ENCODE results near the gene DYRK3.
A peak's percentile ranks its signal among the peaks of the same experiment; 100 is the strongest.
"Not testable (repeated sequence)": the region's sequence is repeated elsewhere in the genome, so short reads cannot be mapped to it uniquely, and the experiment has no call there.

DYRK3 gene

GRCh38 chr1:206635080-206635977 is at the start of gene DYRK3:
TSS of gene DYRK3 (plus strand) at chr1:206635536. CDS start at chr1:206635704, 168 bp downstream.
- DNase-seq: peak; percentile 37

GRCh38 chr1:206586501-206587445 is 48.6 kb upstream of the DYRK3 start:
- no peak for DNase-seq

- DNase-seq: no peak
These were observed 47.4 kb upstream of the DYRK3 start for GRCh38 chr1:206587904-206588303.

- DNase-seq: no peak
These were observed 46.8 kb upstream of the DYRK3 start for GRCh38 chr1:206588492-206588891.

GRCh38 chr1:206589206-206589605 is 46.1 kb upstream of the DYRK3 start:
- no peak for DNase-seq

- DNase-seq: no peak
These were observed 45.1 kb upstream of the DYRK3 start for GRCh38 chr1:206590025-206590758.

GRCh38 chr1:206591226-206591625 is 44.1 kb upstream of the DYRK3 start:
- no peak for DNase-seq

GRCh38 chr1:206591696-206592095 is 43.6 kb upstream of the DYRK3 start:
- DNase-seq: no peak

GRCh38 chr1:206593351-206593925 is 41.9 kb upstream of the DYRK3 start:
- DNase-seq: no peak

GRCh38 chr1:206595581-206596318 is 39.6 kb upstream of the DYRK3 start:
- DNase-seq: no peak

- DNase-seq: no peak
These were observed 39.0 kb upstream of the DYRK3 start for GRCh38 chr1:206596319-206596666.

- no peak for DNase-seq
These were observed 34.8 kb upstream of the DYRK3 start for GRCh38 chr1:206600527-206600926.

GRCh38 chr1:206604861-206605260 is 30.5 kb upstream of the DYRK3 start:
- DNase-seq: no peak

- no peak for DNase-seq
These were observed 28.5 kb upstream of the DYRK3 start for GRCh38 chr1:206606867-206607266.

- DNase-seq: no peak
These were observed 27.1 kb upstream of the DYRK3 start for GRCh38 chr1:206608108-206608698.

- no peak for DNase-seq
These were observed 25.9 kb upstream of the DYRK3 start for GRCh38 chr1:206609229-206609991.

GRCh38 chr1:206612129-206612876 is 23.0 kb upstream of the DYRK3 start, which contains the start of gene EIF2D:
TSS of gene EIF2D (minus strand) at chr1:206612465. CDS start at chr1:206612342, 123 bp downstream.
- peak; percentile 55 for DNase-seq

GRCh38 chr1:206626396-206626795 is 8.9 kb upstream of the DYRK3 start:
- DNase-seq: not testable (repeated sequence)

- no peak for DNase-seq
These were observed 6.4 kb upstream of the DYRK3 start for GRCh38 chr1:206628916-206629315.

GRCh38 chr1:206631085-206631509 is 4.2 kb upstream of the DYRK3 start:
- DNase-seq: peak; percentile 37
